Hematopoietic multipotent progenitor cell treated with erythropoietin and hydrocortisone succinate and interleukin-3 and kit ligand, for 6 days (in vitro differentiated cells): Measurements from ENCODE around the gene PPFIA2.

ENCODE experiments used
- DNase-seq: peaks from one replicate; pipeline ENCODE4 v3.0.0-alpha.2; 2015

The PPFIA2 gene

DNA sequence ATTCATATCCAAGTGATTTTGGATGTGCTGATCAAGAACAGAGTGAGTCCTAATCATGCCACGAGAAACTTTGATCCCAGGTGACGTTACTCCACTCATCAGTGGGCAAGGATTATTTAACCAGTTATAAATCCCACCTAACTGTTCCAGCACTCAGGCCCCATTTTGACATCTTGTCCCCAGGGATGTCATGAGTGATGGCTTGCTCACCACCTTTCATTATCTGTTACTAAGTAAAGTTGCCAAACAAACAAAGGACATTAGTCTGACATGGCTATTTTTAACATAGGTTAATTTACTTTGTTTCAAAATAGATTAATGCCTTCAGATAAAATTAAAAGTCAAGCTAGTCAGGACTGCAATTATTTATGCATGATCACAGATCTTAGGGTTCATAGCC lies 425.3 kb downstream of the PPFIA2 start:
- DNase-seq = no peak

DNA sequence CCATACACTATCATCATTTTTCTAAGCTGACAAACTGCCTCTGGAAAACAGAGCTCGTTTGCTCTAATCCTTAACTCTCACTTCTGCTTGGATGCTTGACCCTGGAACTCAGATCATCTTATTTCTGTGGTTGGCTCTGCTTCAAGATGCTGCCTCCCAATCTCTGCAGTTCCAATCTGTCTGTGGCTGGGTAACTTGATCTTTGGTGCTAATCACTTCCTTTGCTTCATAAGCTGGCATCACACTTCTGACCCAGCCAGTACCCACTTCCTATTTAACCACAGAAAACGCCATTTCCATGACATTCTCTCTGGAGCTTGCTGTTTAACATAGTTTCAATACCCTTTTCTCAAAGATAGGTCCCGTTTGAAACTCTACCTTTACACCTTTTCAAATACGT lies 427.1 kb downstream of the PPFIA2 start:
- no peak for DNase-seq

DNA sequence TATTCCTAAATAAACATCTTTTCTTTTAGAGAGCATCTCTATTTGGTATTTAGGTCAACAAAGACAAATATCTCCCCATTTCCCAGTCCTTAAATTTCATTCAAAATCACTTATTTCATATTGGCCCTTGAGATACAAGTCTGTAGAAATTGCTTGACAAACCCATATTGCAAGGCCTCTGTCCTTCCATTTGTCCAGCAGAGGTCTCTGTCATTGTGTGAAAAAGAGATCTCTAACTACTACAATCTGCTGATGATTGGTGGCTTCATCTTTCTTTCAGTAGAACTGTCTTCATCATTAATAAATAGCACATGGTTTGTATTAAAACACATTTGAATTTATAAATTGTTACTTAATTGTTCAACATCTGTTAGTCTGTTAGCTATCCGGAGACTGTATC lies 428.7 kb downstream of the PPFIA2 start:
- peak; percentile 1 for DNase-seq

DNA sequence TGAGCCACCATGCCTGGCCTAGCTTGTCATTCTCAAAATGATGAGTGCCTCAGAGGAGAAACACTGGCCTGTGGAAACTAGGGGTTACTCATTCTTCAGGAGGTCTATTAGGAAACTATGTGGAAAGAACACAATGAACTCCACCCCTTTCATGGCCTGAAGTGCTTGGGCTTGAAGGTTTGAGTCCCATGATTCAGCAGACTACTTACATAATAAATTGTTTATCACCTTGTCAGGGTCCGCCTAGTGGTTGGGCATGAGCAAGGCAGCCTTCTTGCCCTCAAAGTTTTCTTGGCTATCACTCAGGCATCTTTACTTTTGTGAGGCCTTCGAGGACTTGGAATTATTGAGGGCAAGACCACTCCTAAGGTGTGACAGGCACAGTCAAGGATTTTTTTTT lies 430.1 kb downstream of the PPFIA2 start:
- peak; percentile 35 for DNase-seq

DNA sequence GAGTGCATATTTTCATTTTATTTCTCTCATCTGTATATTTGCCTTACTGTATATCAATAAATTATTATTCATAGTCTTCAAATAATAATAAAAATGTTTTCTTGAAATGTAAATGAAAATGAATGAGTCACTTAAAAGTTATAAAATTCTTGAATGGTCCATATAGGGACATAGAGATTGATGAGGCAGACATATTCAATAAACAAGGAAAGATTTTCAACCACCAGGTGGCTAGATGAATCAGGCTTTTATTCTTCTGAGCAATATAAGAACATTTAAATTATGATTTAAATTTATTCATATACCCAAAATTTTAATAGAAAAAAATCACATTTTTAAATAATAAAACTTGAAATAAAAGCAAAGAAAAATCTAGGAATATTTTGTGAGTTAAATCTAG lies 431.7 kb downstream of the PPFIA2 start:
- DNase-seq = no peak

DNA sequence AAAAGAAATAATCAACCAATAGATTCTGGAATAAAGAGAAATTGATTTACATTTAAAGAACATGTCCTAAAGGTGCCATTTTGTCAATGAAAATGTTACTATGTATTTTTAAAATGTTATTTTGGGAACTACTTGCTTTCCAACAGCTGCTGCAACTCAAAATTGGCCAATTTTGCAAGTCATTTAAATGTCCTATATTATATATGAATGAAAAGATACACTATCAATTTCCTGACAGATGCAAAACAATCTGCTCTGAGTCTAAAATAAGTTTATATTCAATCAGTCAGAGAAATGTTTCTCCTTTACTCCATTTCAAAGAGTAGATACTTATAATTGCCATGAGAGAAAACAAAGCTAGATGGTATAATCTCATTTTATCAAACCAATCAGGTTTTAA lies 434.1 kb downstream of the PPFIA2 start:
- DNase-seq = no peak

DNA sequence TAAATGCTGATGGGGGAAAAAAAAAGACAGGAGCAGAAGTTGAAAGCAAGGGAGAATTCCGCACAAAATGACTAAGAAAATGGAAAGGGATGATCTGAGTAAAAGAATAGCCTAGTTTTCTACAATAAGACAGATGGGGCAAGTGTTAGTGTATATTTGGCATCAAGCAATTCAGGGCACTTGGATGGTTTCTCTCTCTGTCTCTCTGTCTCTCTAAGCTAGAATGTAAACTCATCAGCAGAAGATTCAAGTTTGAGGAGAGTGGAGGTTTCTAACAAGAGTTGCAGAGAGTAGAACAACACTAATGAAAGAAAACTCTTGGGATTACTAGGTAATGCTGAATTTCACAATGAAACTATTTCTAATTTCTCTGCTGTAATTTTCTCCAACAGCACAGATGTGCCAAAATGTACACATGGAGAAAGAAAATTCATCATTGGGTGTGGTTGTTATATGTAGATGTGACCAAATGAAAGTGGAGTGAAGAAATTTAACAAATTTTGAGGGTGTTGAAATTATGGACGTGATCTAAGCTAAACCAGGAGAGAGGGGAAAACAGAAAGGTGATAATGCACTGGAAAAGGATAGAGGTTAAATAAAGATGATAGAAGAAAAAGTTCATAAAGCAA lies 444.1 kb downstream of the PPFIA2 start:
- no peak for DNase-seq

DNA sequence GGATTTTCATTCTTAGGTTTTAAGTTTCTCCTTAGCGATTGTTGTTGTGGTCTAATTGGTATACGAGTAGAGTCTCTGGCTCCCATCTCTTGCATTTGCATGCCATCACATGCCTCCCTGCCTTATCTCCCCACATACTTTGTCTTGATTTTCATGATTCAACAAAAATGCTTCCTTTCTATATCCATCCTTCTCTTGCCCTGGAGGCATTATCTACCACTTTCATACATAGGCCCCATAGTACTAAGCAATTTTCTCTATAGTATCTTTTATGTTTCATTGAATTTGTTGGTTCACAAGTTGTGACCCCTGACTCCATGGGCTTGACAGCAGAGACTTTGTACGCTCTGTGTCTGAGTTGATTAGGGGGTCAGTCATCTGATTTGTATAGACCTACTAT lies 455.2 kb downstream of the PPFIA2 start:
- DNase-seq = no peak

DNA sequence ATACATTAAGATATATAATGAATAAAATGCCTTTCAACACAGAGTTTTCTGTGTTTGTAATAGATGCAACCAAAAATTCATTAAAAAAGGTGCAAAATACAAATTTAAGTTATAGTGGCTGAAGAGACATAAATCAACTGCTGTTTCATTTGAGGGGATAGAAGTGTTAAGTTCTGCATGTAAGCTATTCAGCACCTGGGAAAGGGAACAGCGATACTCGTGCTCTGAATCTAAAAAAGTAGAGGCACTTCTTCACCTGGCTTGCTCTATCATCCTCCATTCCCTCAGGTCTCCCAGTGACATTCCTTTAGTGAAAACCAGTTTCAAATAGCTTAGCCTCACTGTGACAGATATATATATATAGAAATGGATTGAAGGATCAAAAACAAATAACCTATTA lies 458.7 kb downstream of the PPFIA2 start:
- no peak for DNase-seq

DNA sequence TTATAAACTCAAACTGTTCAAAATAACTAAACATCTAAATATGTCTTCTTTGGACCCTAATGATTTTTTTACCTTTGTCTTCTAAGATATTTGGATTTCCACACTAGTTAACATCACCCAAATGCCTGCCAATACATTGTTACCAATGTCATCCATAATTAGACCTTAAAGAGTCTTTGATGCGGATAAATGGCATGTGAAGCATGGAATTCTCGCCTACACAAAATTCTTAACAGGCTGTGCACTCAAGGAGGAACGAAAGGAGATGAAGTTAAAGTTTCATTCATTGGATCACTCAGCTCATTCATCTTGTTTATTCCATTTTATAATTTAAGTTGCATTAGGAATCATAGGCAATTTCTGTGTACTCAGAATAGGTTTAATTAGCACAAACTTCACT lies 461.5 kb downstream of the PPFIA2 start:
- DNase-seq = no peak

DNA sequence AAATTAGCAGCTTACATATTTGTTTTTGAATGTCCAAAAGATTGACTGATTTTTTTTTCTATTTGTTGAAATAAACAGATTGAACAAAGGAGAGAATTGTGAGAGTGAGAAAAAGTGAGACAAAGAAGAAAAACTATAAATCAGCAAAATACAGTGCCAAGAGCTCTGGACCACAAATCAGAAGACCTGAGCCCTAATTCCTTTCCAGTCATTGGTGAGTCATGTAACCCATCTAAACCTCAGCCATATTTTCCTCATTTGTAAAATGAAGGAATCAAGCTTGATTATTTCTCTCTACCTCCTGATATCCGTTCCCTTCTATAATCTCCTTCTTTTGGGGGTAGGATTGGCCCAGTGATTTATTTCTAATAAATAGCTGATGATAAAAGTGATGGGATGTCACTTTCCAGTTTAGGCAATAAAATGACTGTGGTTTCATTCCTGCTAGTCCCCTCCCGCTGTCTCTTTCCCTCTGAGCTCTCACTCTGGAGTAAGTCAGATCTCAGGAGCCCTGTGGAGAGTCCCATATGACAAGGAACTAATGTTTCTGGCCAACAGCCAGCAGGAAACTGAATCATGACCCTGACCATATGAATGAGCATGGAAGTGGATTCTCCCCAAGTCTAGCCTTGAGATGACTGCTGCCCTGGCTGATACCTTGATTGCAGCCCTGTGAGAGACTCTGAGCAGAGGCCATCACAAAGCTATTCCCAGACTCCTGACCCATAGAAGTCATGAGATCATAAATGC lies 462.4 kb downstream of the PPFIA2 start:
- no peak for DNase-seq

DNA sequence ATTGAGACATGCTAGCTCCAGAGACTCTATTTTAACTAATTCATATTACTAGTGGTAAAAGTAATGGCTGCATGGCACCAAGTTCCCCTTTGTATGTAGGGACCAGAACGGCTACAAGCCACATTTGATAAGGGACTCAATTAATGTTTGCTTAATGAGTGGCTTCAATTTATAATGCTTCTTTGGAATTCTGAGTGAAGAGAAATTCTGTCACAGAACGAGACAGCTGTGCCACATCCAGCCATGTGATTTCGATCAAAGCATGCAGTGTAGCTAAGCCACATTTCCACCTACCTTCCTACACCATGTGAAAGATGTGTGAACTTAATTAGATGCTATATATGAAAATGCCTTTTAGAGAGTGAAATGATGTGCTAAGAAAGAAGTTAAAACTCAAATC lies 463.9 kb downstream of the PPFIA2 start:
- no peak for DNase-seq

DNA sequence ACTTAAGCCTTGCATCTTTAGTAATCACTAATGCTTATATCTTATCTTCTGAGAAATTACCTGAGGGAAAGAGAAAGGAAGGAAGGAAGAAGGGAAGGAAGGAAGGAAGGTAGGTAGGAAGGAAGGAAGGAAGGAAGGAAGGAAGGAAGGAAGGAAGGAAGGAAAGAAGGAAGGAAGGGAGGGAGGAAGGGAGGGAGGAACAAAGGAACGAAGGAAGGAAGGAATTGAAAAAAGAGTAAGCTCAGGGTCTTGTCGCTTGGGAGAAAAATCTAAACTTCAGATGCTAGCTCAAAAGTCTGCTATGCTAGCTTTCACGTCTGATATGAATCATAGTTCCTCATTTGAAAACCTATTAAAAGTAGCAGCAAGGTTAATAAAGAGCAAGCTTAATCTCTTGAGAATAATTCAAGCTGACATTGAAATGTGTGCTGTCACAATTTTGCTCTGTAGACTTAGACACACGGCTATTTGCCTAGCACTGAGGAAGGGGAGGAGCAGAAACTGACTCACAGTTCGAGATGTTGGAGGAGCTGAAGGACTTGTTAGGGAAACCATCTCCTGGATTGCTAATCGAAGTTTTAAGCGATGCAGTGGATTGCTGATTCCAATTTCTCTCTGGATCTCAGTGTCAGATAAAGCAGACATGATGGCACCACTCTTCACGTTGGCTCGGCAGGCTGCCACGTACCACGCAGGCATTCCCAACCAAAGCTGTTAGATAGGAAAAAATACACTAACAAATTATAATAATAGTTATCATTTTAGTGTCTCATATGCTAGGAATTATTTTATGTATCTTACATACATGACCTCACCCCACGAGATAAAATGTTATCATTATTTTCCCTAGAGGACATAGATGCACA lies 464.6 kb downstream of the PPFIA2 start:
- DNase-seq = no peak

DNA sequence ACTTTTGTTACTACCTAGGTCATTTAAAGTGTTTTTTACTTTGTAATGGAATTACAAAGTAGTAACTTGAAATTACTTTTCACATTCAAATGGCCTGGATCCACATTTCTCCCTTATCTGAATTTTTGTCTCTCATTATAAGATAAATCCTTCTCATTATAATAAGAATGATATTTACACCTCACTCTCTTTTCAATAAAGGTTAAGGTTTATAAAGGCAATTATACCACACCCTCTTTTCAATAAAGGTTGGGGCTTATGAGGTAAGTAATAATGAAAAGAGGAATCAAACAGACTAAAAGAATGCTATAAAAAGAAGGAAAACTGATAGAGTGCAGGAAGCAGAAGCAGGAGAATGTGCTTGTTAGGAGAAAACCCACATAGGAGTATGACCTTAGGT lies 470.5 kb downstream of the PPFIA2 start:
- no peak for DNase-seq

DNA sequence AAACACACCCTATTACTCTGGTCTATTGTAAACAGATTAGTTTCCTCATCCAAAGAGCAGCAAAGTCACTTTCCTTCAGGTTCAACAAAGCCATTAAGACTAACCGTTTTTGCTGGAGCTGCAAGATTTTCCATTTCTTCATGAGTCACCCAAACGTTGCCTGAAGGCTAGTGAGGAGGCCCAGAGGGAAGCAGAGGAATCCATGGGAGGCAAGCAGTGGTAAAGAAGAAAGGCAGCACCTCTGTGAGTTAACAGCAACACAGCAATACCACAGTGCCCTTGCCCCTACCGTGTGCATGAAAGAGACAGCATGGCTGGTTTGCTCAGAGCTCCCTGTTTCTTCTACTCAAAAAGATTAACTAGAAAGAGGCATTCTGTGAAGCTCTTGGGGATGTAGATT lies 475.0 kb downstream of the PPFIA2 start:
- no peak for DNase-seq

DNA sequence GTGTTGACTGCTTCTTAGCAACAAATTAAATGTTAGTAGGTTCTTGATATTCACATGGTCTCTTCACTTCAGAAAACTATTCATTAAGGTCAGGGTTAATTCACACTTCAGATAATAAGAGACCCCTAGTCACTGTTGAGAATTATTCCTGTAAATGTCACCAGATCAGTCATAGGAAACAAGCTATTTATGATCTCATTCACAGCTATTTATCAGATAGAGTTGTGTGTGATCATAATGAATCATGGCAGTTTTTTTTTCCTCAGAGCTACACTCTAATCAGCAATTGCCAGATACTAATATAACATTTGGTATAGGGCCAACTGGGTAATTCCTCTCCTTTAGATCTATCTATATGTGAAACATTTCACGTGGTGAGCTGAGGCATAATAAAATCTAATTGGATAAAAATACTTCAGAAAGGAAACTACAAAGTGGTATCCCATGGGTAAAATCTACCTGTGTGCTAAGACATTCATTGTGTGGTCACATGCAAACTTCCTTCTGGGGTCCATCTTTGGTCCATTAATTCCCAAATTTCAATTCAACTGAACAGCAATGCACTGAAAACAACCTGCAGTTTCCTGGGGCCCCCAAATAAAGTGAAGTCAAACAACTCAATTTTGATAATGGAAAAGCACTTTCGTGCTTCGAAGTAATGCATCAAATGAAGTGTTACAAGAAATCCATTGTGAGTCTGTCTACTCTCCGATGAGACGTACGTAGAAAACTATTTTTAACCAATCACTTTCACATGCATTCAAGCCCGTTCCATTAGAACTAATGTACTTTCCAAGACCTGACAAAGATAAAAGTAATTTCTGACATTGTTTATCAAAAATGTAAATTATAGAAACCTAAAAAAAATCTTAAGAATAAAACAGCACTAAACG lies 484.3 kb downstream of the PPFIA2 start:
- DNase-seq = peak; percentile 2

DNA sequence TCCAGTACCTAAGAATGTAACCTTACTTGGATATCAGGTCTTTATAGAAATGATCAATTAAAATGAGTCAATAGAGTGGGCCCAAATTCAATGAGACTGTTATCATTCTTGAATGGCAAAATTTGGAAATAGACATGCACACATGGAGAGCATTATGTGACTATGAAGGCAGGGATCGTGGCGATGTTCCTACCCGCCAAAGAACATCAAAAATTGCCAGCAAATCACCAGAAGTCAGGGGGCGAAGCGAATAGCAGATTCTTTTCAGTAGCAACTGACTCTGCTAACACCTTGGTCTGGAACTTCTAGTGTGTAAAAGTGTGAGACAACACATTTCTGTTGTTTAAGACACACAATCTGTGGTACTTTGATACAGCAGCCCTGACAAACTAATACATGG lies 488.8 kb downstream of the PPFIA2 start:
- DNase-seq = no peak

DNA sequence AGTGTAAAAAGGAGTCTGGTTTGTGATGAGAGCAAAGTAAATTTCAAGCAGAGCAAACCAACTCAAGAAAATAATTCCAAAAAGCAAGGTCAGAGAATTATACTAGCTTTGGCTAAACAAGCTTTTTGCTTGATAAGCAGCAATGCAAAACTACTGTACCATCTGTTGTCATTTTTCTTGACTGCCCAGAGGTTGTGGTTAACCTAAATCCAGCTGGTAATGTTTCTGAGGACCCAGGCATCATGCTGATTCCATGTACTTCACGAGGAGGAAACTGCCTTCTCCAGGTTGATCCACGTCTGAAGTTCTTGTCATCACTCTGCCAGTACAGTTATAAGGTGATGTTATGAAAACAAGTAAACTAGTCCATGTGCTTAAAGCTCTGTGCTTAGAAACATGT lies 496.1 kb downstream of the PPFIA2 start:
- no peak for DNase-seq

DNA sequence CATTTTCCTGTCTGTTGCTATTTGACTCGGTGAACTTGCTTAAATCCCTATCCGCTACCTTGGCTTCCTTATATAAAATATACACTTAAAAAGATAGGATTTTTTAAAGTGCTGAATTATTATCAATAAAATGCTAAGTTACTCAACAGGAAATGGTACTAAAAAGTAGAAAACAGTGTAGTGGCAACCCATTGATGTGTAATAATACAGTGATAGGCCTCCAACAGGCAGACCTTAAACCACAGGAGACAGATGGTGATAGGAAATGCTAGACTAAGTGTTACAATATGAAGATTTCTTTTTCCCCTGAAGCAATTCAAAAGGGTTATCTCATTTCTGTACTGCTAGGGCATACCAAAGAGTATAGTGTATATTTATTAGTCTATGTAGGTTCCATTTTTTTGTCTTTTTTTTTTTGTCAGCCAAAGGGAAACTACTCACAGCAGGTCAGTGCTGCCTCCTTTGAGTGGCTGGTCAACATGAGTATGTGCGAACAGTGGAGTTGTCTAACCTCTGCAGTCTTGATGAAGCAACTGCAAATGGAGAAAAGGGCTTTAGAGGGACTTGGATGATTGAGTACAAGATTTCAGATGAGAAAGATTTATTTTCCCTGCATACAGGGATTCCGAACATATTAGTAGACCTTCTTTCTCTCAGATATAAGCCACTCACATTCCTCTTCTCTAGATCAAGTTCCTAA lies 497.5 kb downstream of the PPFIA2 start:
- DNase-seq = no peak

DNA sequence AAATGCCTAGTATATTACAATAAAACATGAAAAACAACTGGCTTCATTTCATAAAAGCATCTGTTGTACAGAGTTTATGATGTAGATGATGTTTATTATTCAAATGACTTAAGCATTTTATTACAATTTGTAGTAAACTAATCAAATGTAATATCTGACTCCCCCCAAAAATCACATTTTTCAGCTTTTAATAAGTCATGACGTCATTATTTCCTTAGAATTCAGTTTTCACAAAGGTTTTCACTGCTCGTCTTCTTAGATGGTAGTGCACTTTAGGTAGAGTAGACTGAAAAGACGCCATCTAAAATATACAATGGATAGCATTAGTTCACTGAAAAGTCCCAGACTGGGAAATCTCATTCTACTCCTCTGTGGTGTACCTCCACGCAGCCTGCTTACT lies 499.8 kb downstream of the PPFIA2 start:
- no peak for DNase-seq

DNA sequence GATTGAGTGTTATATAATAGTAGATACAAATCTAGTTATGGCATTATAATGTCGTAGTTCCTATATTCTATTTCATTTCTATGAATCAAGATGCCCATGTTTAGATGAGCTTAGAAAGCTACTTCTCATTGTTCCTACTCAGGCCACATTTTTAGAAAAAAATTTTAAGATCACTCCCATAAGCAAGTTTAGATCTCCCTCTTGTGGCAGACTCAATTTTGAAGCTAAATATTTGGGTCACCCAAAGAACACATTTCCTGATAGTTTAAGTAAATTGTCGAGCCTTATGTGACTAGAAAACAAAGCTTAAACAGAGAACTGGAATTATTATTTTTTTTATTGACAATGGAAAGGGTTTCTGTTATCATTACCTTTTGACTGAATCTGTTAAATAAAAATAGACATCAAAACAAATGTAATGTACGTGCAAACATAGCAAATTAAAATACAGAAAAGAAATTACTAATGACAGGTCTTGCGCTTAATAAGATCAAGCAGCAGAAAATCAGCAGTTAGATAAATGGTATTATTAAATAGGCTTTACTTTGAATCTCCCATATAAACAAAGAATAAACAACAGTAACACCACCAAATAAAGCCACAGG lies 501.1 kb downstream of the PPFIA2 start:
- DNase-seq = peak; percentile 29

DNA sequence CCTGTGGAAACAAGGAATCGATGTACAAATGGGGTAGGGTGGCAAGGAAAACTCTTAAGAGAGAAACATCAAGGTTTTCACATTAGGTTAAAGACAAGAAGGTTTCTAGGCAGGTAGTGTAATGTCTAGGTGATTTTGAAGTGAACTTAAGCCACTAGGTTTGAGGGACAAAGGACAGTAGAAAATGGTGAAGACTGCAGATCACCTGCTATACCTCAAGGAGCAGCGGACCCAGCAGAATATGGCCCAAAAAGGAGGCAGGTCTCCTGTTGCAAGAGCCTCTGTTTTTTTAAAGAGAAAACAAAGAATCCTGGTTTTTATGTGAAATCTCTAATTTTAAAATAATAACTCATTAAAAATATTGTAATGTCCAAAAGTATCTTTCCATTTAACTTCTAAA lies 503.2 kb downstream of the PPFIA2 start:
- no peak for DNase-seq
